ENCODE measurements around the gene MEIOSIN. TPM values are rescaled to one million over a fixed set of nuclear protein-coding genes. Genes with fewer than 3 reads are reported as not detected.

The MEIOSIN gene
- total RNA-seq = not detected

GRCh38 chr19:45733160-45733810 is at the start of gene MEIOSIN:
MEIOSIN (plus strand) TSS chr19:45733439; CDS start chr19:45735377, 1,938 bp downstream.

GRCh38 chr19:45691516-45692186 is 41.6 kb upstream of the MEIOSIN start, which contains the start of gene SNRPD2:
SNRPD2 (minus strand) TSS chr19:45691953; CDS start chr19:45691888, 65 bp downstream.

GRCh38 chr19:45692187-45693105 is 40.8 kb upstream of the MEIOSIN start, which contains the start of gene QPCTL:
QPCTL (plus strand) TSS chr19:45692666; CDS start chr19:45692704, 38 bp downstream.

GRCh38 chr19:45730368-45731288 is 2.6 kb upstream of the MEIOSIN start, which contains the start of gene FBXO46:
FBXO46 (minus strand) TSS chr19:45730896; CDS start chr19:45713495, 17,401 bp downstream.

GRCh38 chr19:45768984-45769782 is 35.9 kb downstream of the MEIOSIN start, which contains the start of gene SIX5:
SIX5 (minus strand) TSS chr19:45769252; CDS start chr19:45768844, 408 bp downstream.

GRCh38 chr19:45782162-45782691 is 49.0 kb downstream of the MEIOSIN start, which contains the start of gene DMPK:
DMPK (minus strand) TSS chr19:45782490; CDS start chr19:45782352, 138 bp downstream.

GRCh38 chr19:45792470-45793177 is 59.4 kb downstream of the MEIOSIN start, which contains the start of gene DMWD:
DMWD (minus strand) TSS chr19:45792845; CDS start chr19:45792756, 89 bp downstream.

Other genes starting within 250 kb of the MEIOSIN start
- gene RTN2, start 236.4 kb upstream of the MEIOSIN start, total RNA-seq = 27.0 TPM
- gene PPM1N, start 235.0 kb upstream of the MEIOSIN start, total RNA-seq = 0.76 TPM
- gene VASP, start 226.0 kb upstream of the MEIOSIN start, total RNA-seq = 121 TPM
- 8.1 TPM for gene OPA3, start 148.6 kb upstream of the MEIOSIN start, total RNA-seq
- gene GPR4, start 131.2 kb upstream of the MEIOSIN start, total RNA-seq = 1.8 TPM
- 26.5 TPM for gene EML2, start 94.0 kb upstream of the MEIOSIN start, total RNA-seq
- gene GIPR, start 65.2 kb upstream of the MEIOSIN start, total RNA-seq = 4.1 TPM
- 271 TPM for gene SNRPD2, start 41.5 kb upstream of the MEIOSIN start, total RNA-seq
- 6.9 TPM for gene QPCTL, start 40.8 kb upstream of the MEIOSIN start, total RNA-seq
- gene FBXO46, start 2.5 kb upstream of the MEIOSIN start, total RNA-seq = 13.3 TPM
- gene SIX5, start 35.8 kb downstream of the MEIOSIN start, total RNA-seq = 24.2 TPM
- 53.2 TPM for gene DMPK, start 49.1 kb downstream of the MEIOSIN start, total RNA-seq
- 54.0 TPM for gene DMWD, start 59.4 kb downstream of the MEIOSIN start, total RNA-seq
- gene RSPH6A, start 81.9 kb downstream of the MEIOSIN start, total RNA-seq = 0.18 TPM
- 43.7 TPM for gene SYMPK, start 129.7 kb downstream of the MEIOSIN start, total RNA-seq
- 1.3 TPM for gene FOXA3, start 130.9 kb downstream of the MEIOSIN start, total RNA-seq
- 42.9 TPM for gene IRF2BP1, start 152.7 kb downstream of the MEIOSIN start, total RNA-seq
- gene MYPOP, start 169.2 kb downstream of the MEIOSIN start, total RNA-seq = 3.8 TPM
- gene NANOS2, start 181.3 kb downstream of the MEIOSIN start, total RNA-seq = not detected
- gene NOVA2, start 240.4 kb downstream of the MEIOSIN start, total RNA-seq = 2.7 TPM